HG03442 (cell line): ENCODE data around the gene TAMALIN.

Experiments used
- ATAC-seq: cut with Tn5 transposase; IDR thresholded peaks from one replicate; pipeline ENCODE4 v1.9.1; 2021; ENCODE audit warnings: mild to moderate bottlenecking, moderate library complexity; ENCODE audit not compliant: unreplicated experiment

Gene TAMALIN

GRCh38 chr12:52035190-52035589, 28.4 kb downstream of the TAMALIN start:
- ATAC-seq, result no peak

GRCh38 chr12:52035926-52036325, 29.2 kb downstream of the TAMALIN start:
- ATAC-seq, result no peak

GRCh38 chr12:52036587-52037171, 29.9 kb downstream of the TAMALIN start:
- ATAC-seq, result peak; percentile 42

- no peak for ATAC-seq
Observed at GRCh38 chr12:52037248-52037861, 30.6 kb downstream of the TAMALIN start.

GRCh38 chr12:52038447-52038846, 31.7 kb downstream of the TAMALIN start:
- no peak for ATAC-seq

- no peak for ATAC-seq
Observed at GRCh38 chr12:52041035-52041434, 34.3 kb downstream of the TAMALIN start.

- no peak for ATAC-seq
Observed at GRCh38 chr12:52041695-52042123, 35.0 kb downstream of the TAMALIN start.

GRCh38 chr12:52042706-52043385, 36.1 kb downstream of the TAMALIN start:
- ATAC-seq, result no peak

GRCh38 chr12:52043386-52044212, 36.9 kb downstream of the TAMALIN start:
- ATAC-seq, result no peak

- ATAC-seq, result no peak
Observed at GRCh38 chr12:52044292-52044983, 37.7 kb downstream of the TAMALIN start.

- no peak for ATAC-seq
Observed at GRCh38 chr12:52045794-52046199, 39.1 kb downstream of the TAMALIN start.

- no peak for ATAC-seq
Observed at GRCh38 chr12:52046859-52047258, 40.1 kb downstream of the TAMALIN start.

GRCh38 chr12:52049286-52049685, 42.5 kb downstream of the TAMALIN start:
- ATAC-seq, result no peak

- ATAC-seq, result no peak
Observed at GRCh38 chr12:52049688-52050087, 42.9 kb downstream of the TAMALIN start.

- ATAC-seq, result no peak
Observed at GRCh38 chr12:52050116-52050757, 43.5 kb downstream of the TAMALIN start.

GRCh38 chr12:52050758-52051541, 44.2 kb downstream of the TAMALIN start, which contains the start of gene NR4A1:
TSS of gene NR4A1 (plus strand) at chr12:52051442. CDS start at chr12:52054329, 2,887 bp downstream.
- peak; percentile 76 for ATAC-seq

GRCh38 chr12:52052468-52053186, 45.9 kb downstream of the TAMALIN start:
- ATAC-seq, result no peak

- no peak for ATAC-seq
Observed at GRCh38 chr12:52053536-52054209, 46.9 kb downstream of the TAMALIN start.
